Measurements from ENCODE around the gene ZNF385B.

Gene ZNF385B

GRCh38 chr2:179554639-179555386 lies 306.6 kb downstream of the ZNF385B start:
- DNase-seq (ENCODE audit: low read depth): no peak

DNA sequence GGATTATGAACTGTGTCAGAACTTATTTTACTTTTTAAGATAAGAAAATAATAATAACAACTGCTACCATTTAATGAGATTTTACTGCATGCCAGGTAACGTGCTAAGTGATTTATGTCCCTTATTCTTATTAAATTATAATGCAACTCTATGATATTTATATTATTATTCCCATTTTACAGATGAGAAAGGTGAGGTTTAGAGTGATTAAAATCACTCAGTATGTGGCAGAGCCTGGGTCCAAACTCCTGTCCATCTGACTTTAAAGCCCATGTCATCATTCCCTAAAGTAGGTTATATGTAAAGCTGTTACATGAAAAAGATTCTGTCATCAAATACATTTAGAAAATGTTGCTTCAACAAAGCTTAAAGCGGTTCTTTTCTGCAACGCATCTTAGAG lies 308.0 kb downstream of the ZNF385B start:
- no peak for DNase-seq (ENCODE audit: low read depth)

GRCh38 chr2:179551539-179552045 lies 309.8 kb downstream of the ZNF385B start:
- no peak for DNase-seq (ENCODE audit: low read depth)

- no peak for DNase-seq (ENCODE audit: low read depth)
Measured at GRCh38 chr2:179550849-179551248, 310.6 kb downstream of the ZNF385B start.

- no peak for DNase-seq (ENCODE audit: low read depth)
Measured at GRCh38 chr2:179550214-179550613, 311.2 kb downstream of the ZNF385B start.

DNA sequence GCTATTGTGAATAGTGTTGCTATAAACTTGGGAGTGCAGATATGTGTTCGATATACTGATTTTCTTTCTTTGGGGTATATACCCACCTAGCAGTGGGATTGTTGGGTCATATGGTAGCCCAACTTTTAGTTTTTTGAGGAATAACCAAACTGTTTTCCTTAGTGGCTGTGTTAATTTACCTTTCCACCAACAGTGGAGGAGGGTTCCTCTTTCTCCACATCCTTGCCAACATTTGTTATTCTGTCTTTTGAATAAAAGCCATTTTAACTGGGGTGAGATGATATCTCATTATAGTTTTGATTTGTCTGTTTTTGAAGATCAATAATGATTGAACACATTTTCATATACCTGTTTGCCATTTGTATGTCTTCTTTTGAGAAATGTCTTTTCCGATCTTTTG lies 314.8 kb downstream of the ZNF385B start:
- no peak for DNase-seq (ENCODE audit: low read depth)

DNA sequence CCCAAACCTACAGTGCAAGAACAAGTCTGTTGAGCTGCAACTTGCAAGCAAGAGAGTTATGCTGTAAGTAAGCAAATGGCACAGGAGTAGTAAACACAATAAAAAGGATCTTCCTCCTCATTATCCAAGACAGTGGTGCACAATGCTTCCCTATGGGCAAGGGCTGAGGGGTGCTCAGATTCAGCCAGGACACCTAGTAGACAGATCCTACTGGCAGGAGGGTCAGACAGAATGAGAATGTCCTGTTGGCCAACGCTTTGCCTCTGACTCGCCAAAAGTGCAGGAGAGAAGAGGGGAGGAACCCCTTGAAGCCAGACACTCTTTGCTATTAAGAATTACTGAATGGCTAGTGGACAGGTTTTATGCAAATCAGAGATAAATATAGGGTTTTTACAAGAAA lies 316.4 kb downstream of the ZNF385B start:
- DNase-seq (ENCODE audit: low read depth): no peak

GRCh38 chr2:179543361-179543901 lies 318.0 kb downstream of the ZNF385B start:
- DNase-seq (ENCODE audit: low read depth): peak; percentile 45

DNA sequence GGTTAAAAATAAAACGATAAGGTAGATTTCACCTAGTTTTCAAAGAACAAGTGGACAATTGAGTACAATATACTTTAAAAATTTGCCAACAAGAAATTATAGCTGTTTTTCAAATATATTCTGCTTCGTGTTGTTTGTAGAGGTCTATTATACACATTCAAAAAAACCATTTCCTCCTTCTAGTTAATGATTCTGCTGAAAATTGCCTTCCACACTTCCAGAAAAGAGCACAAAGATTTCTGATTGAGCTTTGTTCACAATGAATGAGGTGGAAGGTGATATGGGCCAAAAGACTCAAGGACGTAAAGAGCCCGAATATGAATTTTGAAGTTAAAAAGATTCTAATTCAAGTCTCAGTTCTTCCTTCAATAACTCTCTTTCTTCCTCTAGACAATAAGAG lies 319.8 kb downstream of the ZNF385B start:
- no peak for DNase-seq (ENCODE audit: low read depth)

DNA sequence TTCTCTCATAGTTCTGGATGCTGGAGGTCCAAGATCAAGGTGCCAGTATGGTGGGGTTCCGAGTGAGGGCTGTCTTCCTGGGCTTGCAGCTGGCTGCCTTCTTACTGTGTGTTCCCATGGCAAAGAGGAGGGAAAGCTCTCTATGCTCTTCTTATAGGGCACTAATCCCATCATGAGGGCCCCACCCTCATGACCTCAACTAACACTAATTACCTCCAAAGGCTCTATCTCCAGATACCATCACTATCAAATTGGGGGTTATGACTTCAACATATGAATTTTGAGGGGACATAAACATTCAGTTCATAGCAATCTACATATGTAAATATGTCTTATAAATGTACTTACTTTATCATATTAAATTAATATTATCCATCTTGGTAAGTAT lies 322.3 kb downstream of the ZNF385B start:
- DNase-seq (ENCODE audit: low read depth): no peak

- peak; percentile 41 for DNase-seq (ENCODE audit: low read depth)
Measured at GRCh38 chr2:179538406-179539123, 322.8 kb downstream of the ZNF385B start.

GRCh38 chr2:179536185-179536584 lies 325.2 kb downstream of the ZNF385B start:
- no peak for DNase-seq (ENCODE audit: low read depth)

DNA sequence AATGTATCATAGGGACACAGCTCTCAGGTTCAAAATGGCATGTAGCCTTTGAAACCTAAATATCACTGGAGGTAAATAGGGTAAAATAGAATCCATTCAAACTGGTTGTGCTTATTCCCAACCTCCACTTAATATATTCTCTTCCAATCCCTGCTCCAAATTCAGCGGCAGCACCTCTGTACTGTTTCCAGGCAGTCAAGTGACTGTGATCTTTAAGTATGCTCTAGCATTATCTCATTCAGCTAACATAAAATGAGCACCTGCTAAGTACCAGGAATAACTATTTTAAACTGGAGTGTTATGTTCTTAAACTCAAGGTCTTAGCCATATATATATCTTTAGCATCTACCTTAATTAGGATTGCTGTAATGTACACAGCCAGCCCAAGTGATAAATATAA lies 327.5 kb downstream of the ZNF385B start:
- DNase-seq (ENCODE audit: low read depth): no peak

DNA sequence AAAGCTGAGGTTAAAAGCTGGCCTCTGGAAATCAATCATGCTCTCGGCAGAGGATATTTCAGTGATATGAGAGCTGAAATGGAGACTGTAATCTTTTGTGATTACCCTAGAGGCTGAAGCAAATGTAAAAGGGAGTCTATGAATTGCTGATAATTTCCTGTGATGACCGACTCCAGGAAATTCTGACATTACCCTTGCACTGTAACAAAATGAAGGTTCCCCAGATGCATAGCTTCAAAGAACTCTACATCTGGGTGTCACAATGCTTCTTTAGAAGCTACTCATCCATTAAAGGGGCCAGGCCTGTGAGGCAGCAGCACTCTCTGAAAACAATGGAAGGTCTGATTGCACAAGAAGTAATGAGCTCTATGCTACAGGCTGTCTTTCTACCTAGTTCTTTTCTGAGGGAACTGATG lies 328.5 kb downstream of the ZNF385B start:
- DNase-seq (ENCODE audit: low read depth): no peak

DNA sequence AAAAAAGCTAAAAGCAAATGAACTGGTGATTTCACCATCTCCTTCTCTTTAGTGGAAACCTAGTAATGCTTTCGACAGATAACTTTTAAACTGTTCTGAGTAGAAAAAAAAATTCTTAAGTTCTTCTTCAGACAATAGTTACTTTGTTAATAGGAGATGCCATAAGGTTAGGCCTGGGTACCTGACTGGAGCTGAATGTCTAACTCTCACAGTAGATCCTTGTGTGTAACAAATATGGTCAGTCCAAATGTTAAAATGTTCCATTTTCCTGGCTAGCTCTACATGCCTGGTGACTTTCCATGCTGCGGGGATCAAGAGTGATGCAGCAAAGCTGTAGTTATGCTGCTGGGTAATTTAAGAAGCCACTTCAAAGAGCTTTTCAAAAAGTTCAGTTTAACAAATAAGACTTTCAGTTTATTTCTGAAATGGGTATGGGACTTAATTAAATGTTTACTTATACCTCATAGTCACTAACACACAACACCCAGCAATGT lies 332.8 kb downstream of the ZNF385B start:
- no peak for DNase-seq (ENCODE audit: low read depth)

DNA sequence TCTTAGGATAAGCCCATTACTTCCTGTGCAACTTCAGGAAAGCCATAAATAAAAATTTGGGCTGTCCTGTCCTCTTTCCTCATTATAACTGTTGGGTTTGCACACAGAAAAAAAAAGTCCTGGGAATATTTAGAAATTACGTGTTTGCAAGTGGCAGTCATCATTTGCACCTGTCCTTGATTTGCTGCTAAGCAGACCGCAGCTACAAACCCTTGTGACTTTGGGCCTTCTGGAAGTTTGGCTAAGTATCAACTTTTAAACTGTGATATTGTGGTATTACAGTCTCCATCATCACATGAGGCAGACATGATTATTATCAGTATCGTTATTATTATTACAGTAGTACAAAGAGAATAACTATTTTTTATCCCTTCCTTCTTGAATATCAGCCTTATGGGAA lies 336.1 kb downstream of the ZNF385B start:
- DNase-seq (ENCODE audit: low read depth): no peak

- no peak for DNase-seq (ENCODE audit: low read depth)
Measured at GRCh38 chr2:179524809-179525339, 336.5 kb downstream of the ZNF385B start.

DNA sequence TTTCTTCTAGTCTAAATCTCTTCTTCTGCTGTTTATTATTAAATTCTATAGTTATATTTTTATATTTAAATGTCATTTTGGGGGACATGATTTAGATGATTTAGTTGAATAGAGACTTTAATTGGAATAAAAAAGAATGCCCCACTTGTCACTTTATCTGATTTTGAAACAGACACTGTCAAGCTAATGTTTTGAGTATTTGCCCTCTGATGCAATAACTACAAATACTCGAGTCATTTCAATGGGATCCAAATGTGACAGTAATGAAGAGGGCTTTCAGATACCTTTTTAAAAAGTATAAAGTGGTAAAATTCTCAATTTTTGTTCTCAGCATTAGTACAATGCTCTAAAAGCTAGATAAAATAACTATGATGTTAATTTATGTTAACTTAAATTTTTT lies 339.5 kb downstream of the ZNF385B start:
- DNase-seq (ENCODE audit: low read depth): no peak

GRCh38 chr2:179518830-179519229 lies 342.6 kb downstream of the ZNF385B start:
- DNase-seq (ENCODE audit: low read depth): no peak

- DNase-seq (ENCODE audit: low read depth): no peak
Measured at GRCh38 chr2:179513181-179513580, 348.2 kb downstream of the ZNF385B start.

GRCh38 chr2:179512281-179513035 lies 349.0 kb downstream of the ZNF385B start:
- no peak for DNase-seq (ENCODE audit: low read depth)
